Epithelial cell of esophagus (primary cell): ENCODE measurements around the gene ARHGEF17.

Source experiments
- DNase-seq: peaks from one replicate; pipeline ENCODE4 v3.0.0; 2010; ENCODE audit warnings: low read depth
- H3K4me3 ChIP-seq: 2 replicates; pipeline ENCODE4 v1.5.1; 2011; ENCODE audit warnings: mild to moderate bottlenecking, low read length, control low read depth
- TF ChIP-seq, protein P1 (sequence below): IDR thresholded peaks from 2 replicates; pipeline ENCODE4 v1.5.1; 2011; ENCODE audit warnings: low read depth, mild to moderate bottlenecking, low read length, control low read depth, inconsistent platforms; ENCODE audit not compliant: insufficient read depth; ENCODE audit errors: missing control alignments

Gene ARHGEF17

DNA sequence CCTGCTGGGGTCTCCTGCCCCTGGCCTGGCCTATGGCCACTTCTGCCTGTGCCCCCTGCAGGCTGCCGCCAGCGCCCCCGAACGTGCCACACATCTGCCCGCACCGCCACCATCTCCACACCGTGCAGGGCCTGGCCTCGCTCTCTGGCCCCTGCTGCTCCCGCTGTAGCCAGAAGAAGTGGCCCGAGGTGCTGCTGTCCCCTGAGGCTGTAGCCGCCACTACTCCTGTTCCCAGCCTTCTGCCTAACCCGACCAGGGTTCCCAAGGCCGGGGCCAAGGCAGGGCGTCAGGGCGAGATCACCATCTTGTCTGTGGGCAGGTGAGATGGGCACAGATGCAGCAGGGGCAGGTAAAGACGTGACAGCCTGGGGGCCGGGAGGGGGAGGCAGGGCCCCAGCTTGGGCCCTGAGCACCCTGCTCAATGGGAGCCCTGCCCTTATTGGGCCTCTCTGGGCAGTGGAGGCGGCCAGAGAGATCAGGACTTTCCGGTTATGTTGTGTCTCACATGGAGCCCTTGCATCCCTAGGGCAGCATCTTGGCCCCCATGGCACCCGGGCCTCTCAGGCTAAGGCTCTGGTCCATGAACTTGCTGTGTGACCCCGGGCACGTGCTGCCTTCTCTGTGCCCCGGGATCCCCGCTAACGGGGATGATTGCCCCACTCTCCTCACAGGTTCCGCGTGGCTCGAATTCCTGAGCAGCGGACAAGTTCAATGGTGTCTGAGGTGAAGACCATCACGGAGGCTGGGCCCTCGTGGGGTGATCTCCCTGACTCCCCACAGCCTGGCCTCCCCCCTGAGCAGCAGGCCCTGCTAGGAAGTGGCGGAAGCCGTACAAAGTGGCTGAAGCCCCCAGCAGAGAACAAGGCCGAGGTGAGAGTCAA lies 86.6 kb downstream of the ARHGEF17 start:
- no peak for DNase-seq
- H3K4me3 ChIP-seq: no peak overlapping the region
- TF ChIP-seq, protein P1, sequence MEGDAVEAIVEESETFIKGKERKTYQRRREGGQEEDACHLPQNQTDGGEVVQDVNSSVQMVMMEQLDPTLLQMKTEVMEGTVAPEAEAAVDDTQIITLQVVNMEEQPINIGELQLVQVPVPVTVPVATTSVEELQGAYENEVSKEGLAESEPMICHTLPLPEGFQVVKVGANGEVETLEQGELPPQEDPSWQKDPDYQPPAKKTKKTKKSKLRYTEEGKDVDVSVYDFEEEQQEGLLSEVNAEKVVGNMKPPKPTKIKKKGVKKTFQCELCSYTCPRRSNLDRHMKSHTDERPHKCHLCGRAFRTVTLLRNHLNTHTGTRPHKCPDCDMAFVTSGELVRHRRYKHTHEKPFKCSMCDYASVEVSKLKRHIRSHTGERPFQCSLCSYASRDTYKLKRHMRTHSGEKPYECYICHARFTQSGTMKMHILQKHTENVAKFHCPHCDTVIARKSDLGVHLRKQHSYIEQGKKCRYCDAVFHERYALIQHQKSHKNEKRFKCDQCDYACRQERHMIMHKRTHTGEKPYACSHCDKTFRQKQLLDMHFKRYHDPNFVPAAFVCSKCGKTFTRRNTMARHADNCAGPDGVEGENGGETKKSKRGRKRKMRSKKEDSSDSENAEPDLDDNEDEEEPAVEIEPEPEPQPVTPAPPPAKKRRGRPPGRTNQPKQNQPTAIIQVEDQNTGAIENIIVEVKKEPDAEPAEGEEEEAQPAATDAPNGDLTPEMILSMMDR: no peak

- DNase-seq: no peak
- H3K4me3 ChIP-seq: no peak overlapping the region
- TF ChIP-seq, protein P1: no peak
These were observed 87.5 kb downstream of the ARHGEF17 start for GRCh38 chr11:73395297-73396208.

DNA sequence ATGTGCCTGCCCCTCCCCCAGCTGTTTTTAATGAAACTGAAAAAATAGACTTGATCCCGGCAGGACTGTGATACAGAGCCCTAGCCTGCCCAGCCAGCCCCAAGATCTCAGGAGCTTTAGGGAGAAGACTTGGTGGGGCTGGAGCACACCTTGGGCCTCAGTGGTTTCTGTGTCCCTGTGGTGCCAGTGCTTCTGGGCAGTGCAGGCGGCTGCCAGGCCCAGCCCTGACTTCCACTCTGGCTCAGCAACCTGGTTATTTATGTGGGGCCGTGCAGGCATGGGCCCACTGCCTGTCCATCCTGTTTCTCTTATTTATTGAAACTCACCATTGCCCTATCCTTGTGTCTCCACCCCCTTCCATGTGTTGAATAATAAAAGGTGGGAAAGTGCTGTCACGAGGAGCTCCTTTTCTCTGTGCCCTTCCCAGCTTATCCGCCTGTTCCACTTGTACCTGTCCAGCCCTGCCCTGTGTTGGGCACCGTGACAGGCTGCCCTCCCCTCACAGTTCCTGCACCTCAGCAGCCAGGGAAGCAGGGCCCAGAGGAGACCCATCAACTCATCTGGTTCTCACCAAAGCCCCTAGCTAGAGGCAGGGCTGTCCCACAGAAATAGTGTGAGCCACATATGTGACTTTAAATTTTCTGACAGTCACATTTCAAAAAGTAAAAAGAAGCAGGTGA lies 88.3 kb downstream of the ARHGEF17 start:
- no peak for DNase-seq
- no peak overlapping the region for H3K4me3 ChIP-seq
- TF ChIP-seq, protein P1: no peak

- TF ChIP-seq, protein P1: no peak
- no peak for DNase-seq
- no peak overlapping the region for H3K4me3 ChIP-seq
These were observed 88.9 kb downstream of the ARHGEF17 start for GRCh38 chr11:73396985-73397384.

DNA sequence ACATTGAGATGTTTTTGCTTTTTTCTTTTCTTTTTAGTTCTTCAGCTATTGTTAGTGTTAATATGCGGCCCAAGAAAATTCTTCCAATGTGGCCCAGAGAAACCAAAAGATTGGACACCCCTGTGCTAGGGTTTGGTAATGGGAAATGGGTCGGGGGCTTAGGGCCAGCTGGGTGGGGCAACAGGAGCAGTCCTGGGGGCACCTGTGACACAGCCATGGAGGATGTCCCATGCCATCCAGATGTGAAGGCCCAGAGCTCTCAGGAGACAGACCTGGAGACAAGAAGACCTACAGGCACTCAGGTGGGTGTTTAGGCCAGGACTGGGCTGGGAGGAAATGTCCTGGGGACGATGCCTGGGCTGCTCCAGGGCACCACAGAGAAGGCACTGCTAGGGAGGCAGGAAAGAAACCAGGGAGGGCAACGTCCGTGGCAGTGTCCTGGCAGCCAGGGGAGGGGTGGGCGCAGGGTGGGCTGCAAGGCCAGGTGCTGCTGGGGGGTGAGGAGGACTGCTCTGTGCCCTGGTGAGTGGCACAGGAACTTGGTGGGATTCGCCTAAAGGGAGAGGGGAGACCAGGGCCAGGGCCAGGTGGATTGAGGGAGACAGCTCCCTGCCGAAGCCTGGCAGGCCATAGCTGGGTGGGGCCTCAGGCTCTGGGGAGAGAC lies 89.5 kb downstream of the ARHGEF17 start:
- TF ChIP-seq, protein P1: no peak
- DNase-seq: no peak
- no peak overlapping the region for H3K4me3 ChIP-seq

DNA sequence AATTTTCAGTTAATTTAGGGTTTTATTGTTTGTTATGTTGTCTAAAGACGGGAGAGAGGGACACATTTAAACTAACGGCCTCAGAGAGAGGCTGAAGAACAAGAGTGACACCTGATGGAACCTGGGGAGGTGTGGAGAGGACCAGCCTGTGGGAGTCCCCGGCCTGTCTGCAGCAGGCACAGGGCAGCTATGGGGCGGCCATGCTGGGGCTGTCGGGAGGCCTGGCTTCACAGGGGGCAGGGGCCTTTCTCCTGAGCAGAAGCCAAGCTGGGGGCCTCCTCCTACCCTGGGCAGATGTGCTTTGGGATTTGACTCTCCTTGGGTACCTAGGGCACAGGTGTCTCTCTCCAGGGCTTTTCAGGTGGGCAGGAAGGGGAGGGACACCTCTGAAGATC lies 90.1 kb downstream of the ARHGEF17 start:
- no peak overlapping the region for H3K4me3 ChIP-seq
- no peak for DNase-seq
- TF ChIP-seq, protein P1: no peak
